ENCODE measurements around the gene IWS1. TPM values are rescaled to one million over a fixed set of nuclear protein-coding genes. Genes with fewer than 3 reads are reported as not detected.

Gene IWS1
- total and polyA plus RNA-seq, 4 donors, result 36.0 to 53.5 (median 50.7) TPM

DNA sequence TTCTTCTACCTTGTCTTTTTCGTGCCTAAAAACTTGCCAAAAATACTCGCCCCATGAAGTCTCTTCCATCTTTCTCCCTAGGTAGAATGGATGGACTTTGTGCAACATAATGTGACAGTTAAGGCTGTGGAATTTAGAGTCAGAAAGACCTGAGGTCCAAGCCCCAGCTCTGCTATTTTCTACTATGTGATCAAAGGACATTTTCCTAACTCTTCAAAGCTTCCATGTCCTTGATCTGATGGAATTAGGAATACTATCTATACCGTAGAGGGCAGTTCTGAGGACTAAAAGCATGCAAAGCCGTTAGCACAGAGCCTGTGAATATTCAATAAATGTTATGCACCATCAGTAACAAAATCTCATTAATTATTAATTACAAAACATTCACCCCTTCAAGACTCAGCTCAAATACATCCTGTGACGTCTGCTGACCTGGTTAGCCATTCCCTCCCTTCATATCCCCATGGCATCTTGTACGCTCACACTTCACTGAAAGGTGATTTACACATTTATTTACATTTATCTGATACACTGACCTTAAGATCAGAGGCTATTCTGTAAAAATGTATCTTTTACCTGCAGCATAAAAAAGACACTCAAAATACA is 15.1 kb downstream of the IWS1 start:
- no peaks in the 10 kb centered on the region for H3K27me3 ChIP-seq (ENCODE audit: control insufficient read depth, insufficient read depth, low read length)
- H3K36me3 ChIP-seq (ENCODE audit: control insufficient read depth, insufficient read depth, low read length), result peaks cover 12% of the 10 kb centered on the region
- WGBS (ENCODE audit: insufficient coverage), result 71% methylated on average over 1 of the region's 6 CpGs
- no peak for DNase-seq (ENCODE audit: low read depth in 4 of 6, low spot score in 6 of 6)
- H3K27ac ChIP-seq (ENCODE audit: low read depth, low read length), result no peak overlapping the region
- peaks cover 21% of the 10 kb centered on the region for H3K4me1 ChIP-seq (ENCODE audit: control insufficient read depth, insufficient read depth, low read length)
- no peaks in the 10 kb centered on the region for H3K9me3 ChIP-seq (ENCODE audit: control insufficient read depth, insufficient read depth, low read length)
- no peak overlapping the region for H3K4me3 ChIP-seq (ENCODE audit: low read depth, low read length)

- Histone ChIP-seq H3K4me1 (ENCODE audit: control insufficient read depth, insufficient read depth, low read length) (peaks cover 11% of the 10 kb centered on the region), H3K27ac (ENCODE audit: low read depth, low read length) (no peak overlapping the region), H3K9me3 (ENCODE audit: control insufficient read depth, insufficient read depth, low read length) (no peaks in the 10 kb centered on the region), H3K36me3 (ENCODE audit: control insufficient read depth, insufficient read depth, low read length) (peaks cover 14% of the 10 kb centered on the region), H3K27me3 (ENCODE audit: control insufficient read depth, insufficient read depth, low read length) (no peaks in the 10 kb centered on the region), H3K4me3 (ENCODE audit: low read depth, low read length) (no peak overlapping the region)
- DNase-seq (ENCODE audit: low read depth in 4 of 6, low spot score in 6 of 6), result no peak
- 95% methylated on average over 2 of the region's 2 CpGs for WGBS (ENCODE audit: insufficient coverage)
Measured at GRCh38 chr2:127510073-127510472, 16.2 kb downstream of the IWS1 start.

DNA sequence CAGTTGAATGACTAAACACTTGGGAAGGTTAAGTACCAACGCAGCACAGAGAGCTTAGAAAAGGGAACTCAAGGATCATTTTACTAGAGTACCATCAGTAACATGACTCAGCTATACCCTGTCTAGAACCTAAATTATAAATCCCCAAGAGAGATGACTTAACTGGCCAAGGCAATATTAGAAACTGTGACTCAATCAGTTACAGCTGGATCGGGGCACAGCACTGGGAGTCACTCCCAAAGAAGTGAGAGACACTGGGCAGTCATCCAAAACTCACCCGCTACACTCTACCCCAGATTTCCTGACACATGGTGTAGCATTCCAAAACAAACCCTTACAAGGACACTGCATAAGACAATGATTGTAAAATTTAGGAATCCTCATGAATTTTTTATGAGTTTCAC is 17.7 kb downstream of the IWS1 start:
- H3K4me3 ChIP-seq (ENCODE audit: low read depth, low read length), result no peak overlapping the region
- no peaks in the 10 kb centered on the region for H3K27me3 ChIP-seq (ENCODE audit: control insufficient read depth, insufficient read depth, low read length)
- peak in 4 of 6 donors; percentile 33 to 82 (median 48) for DNase-seq (ENCODE audit: low read depth in 4 of 6, low spot score in 6 of 6)
- no peaks in the 10 kb centered on the region for H3K9me3 ChIP-seq (ENCODE audit: control insufficient read depth, insufficient read depth, low read length)
- WGBS (ENCODE audit: insufficient coverage), result 0% methylated on average over 1 of the region's 3 CpGs
- peak overlapping the region; percentile 6 for H3K27ac ChIP-seq (ENCODE audit: low read depth, low read length)
- peaks cover 8% of the 10 kb centered on the region for H3K36me3 ChIP-seq (ENCODE audit: control insufficient read depth, insufficient read depth, low read length)
- H3K4me1 ChIP-seq (ENCODE audit: control insufficient read depth, insufficient read depth, low read length), result no peaks in the 10 kb centered on the region

GRCh38 chr2:127508023-127508630 is 18.2 kb downstream of the IWS1 start:
- Histone ChIP-seq H3K4me3 (ENCODE audit: low read depth, low read length) (no peak overlapping the region), H3K9me3 (ENCODE audit: control insufficient read depth, insufficient read depth, low read length) (no peaks in the 10 kb centered on the region), H3K27ac (ENCODE audit: low read depth, low read length) (no peak overlapping the region), H3K27me3 (ENCODE audit: control insufficient read depth, insufficient read depth, low read length) (no peaks in the 10 kb centered on the region), H3K4me1 (ENCODE audit: control insufficient read depth, insufficient read depth, low read length) (no peaks in the 10 kb centered on the region), H3K36me3 (ENCODE audit: control insufficient read depth, insufficient read depth, low read length) (peaks cover 10% of the 10 kb centered on the region)
- no peak for DNase-seq (ENCODE audit: low read depth in 4 of 6, low spot score in 6 of 6)
- no CpG with 5 or more reads among the region's 4 CpGs for WGBS (ENCODE audit: insufficient coverage)

GRCh38 chr2:127506510-127506909 is 19.8 kb downstream of the IWS1 start:
- no CpG with 5 or more reads among the region's 1 CpG for WGBS (ENCODE audit: insufficient coverage)
- Histone ChIP-seq H3K27ac (ENCODE audit: low read depth, low read length) (no peak overlapping the region), H3K4me1 (ENCODE audit: control insufficient read depth, insufficient read depth, low read length) (no peaks in the 10 kb centered on the region), H3K9me3 (ENCODE audit: control insufficient read depth, insufficient read depth, low read length) (no peaks in the 10 kb centered on the region), H3K4me3 (ENCODE audit: low read depth, low read length) (no peak overlapping the region), H3K27me3 (ENCODE audit: control insufficient read depth, insufficient read depth, low read length) (no peaks in the 10 kb centered on the region), H3K36me3 (ENCODE audit: control insufficient read depth, insufficient read depth, low read length) (peaks cover 14% of the 10 kb centered on the region)
- DNase-seq (ENCODE audit: low read depth in 4 of 6, low spot score in 6 of 6), result no peak

DNA sequence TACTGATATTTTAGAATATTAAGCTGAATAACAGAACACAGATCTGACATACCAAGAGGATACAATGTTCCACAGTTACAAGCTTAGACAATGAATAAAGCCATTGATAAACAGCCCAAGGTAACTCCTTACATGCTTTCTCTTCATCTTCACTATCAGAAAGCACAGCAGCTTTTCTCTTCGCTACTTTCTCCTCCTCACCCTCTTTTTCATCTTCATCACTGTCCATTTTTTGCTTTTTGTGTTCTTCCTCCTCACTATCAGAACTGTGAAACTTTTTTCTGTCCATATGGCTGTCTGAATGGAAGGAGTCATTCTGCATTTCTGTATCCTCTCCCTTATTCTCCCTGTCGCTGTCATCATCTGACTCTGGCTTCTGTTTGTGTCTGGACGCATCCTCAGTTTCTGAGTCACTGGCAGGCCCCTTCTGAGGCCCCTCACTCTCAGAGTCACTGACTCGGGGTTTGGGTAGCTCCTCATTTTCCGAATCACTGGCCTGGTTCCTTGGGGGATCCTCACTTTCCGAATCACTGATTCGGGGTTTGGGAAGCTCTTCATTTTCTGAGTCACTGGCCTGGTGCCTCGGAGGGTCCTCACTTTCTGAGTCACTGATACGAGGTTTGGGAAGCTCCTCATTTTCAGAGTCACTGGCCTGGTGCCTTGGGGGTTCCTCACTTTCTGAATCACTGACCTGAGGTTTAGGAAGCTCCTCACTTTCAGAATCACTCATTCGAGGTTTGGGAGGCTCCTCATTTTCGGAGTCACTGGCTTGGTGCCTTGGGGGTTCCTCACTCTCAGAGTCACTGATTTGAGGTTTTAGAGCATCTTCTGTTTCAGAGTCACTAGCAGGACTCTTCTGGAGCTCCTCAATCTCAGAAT is 21.5 kb downstream of the IWS1 start:
- peaks cover 14% of the 10 kb centered on the region for H3K36me3 ChIP-seq (ENCODE audit: control insufficient read depth, insufficient read depth, low read length)

DNA sequence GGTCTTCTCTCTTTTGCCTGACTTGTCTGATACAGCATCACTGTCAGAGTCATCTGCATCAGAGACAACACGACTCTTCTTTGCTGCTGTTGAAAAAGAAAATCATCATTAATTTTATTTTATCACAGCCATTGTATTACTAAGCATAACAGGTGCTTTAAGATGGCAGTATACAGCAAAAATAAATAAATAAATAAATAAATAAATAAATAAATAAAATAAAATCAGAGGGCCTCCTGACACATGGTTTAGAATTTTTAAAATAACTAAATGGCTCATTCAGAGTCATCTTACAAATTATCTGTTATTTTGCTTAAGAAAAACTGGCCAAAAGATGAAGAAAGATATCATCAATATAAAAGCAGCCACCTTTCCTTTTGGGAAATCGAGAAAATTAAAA is 22.8 kb downstream of the IWS1 start:
- no CpG with 5 or more reads among the region's 2 CpGs for WGBS (ENCODE audit: insufficient coverage)
- Histone ChIP-seq H3K4me3 (ENCODE audit: low read depth, low read length) (no peak overlapping the region), H3K4me1 (ENCODE audit: control insufficient read depth, insufficient read depth, low read length) (no peaks in the 10 kb centered on the region), H3K27ac (ENCODE audit: low read depth, low read length) (no peak overlapping the region), H3K9me3 (ENCODE audit: control insufficient read depth, insufficient read depth, low read length) (no peaks in the 10 kb centered on the region), H3K36me3 (ENCODE audit: control insufficient read depth, insufficient read depth, low read length) (peaks cover 17% of the 10 kb centered on the region), H3K27me3 (ENCODE audit: control insufficient read depth, insufficient read depth, low read length) (no peaks in the 10 kb centered on the region)
- no peak for DNase-seq (ENCODE audit: low read depth in 4 of 6, low spot score in 6 of 6)

More for the DNA sequence above, 21.5 kb downstream of the IWS1 start:
- H3K27me3 ChIP-seq (ENCODE audit: control insufficient read depth, insufficient read depth, low read length), result no peaks in the 10 kb centered on the region
- H3K4me1 ChIP-seq (ENCODE audit: control insufficient read depth, insufficient read depth, low read length), result no peaks in the 10 kb centered on the region
- H3K9me3 ChIP-seq (ENCODE audit: control insufficient read depth, insufficient read depth, low read length), result no peaks in the 10 kb centered on the region
- no peak for DNase-seq (ENCODE audit: low read depth in 4 of 6, low spot score in 6 of 6)
- H3K27ac ChIP-seq (ENCODE audit: low read depth, low read length), result no peak overlapping the region
- H3K4me3 ChIP-seq (ENCODE audit: low read depth, low read length), result no peak overlapping the region
- 96% methylated on average over 11 of the region's 11 CpGs for WGBS (ENCODE audit: insufficient coverage)

- WGBS (ENCODE audit: insufficient coverage), result no CpG with 5 or more reads among the region's 2 CpGs
- Histone ChIP-seq H3K9me3 (ENCODE audit: control insufficient read depth, insufficient read depth, low read length) (no peaks in the 10 kb centered on the region), H3K4me1 (ENCODE audit: control insufficient read depth, insufficient read depth, low read length) (no peaks in the 10 kb centered on the region), H3K27ac (ENCODE audit: low read depth, low read length) (no peak overlapping the region), H3K27me3 (ENCODE audit: control insufficient read depth, insufficient read depth, low read length) (no peaks in the 10 kb centered on the region), H3K36me3 (ENCODE audit: control insufficient read depth, insufficient read depth, low read length) (peaks cover 20% of the 10 kb centered on the region), H3K4me3 (ENCODE audit: low read depth, low read length) (no peak overlapping the region)
- no peak for DNase-seq (ENCODE audit: low read depth in 4 of 6, low spot score in 6 of 6)
Measured at GRCh38 chr2:127498386-127498785, 27.9 kb downstream of the IWS1 start.

- no CpG with 5 or more reads among the region's 4 CpGs for WGBS (ENCODE audit: insufficient coverage)
- no peak for DNase-seq (ENCODE audit: low read depth in 4 of 6, low spot score in 6 of 6)
- H3K27ac ChIP-seq (ENCODE audit: low read depth, low read length), result no peak overlapping the region
Measured at GRCh38 chr2:127490283-127490682, 36.0 kb downstream of the IWS1 start.

More at GRCh38 chr2:127490283-127490682, 36.0 kb downstream of the IWS1 start:
- Histone ChIP-seq H3K36me3 (ENCODE audit: control insufficient read depth, insufficient read depth, low read length) (peaks cover 41% of the 10 kb centered on the region), H3K4me3 (ENCODE audit: low read depth, low read length) (no peak overlapping the region), H3K4me1 (ENCODE audit: control insufficient read depth, insufficient read depth, low read length) (no peaks in the 10 kb centered on the region), H3K9me3 (ENCODE audit: control insufficient read depth, insufficient read depth, low read length) (no peaks in the 10 kb centered on the region), H3K27me3 (ENCODE audit: control insufficient read depth, insufficient read depth, low read length) (no peaks in the 10 kb centered on the region)
